H54 (cell line): ENCODE data around the gene CRHR1.

ENCODE experiments used
- DNase-seq: peaks from one replicate; pipeline ENCODE4 v3.0.0; 2011; ENCODE audit warnings: low spot score, mixed read lengths; ENCODE audit not compliant: insufficient read length
- FAIRE-seq: peaks from 3 replicates; lab custom pipeline; 2011; peaks lifted over from hg19 to GRCh38; lab: Jason Lieb, UNC
- POLR2A ChIP-seq: IDR thresholded peaks from 2 replicates; pipeline ENCODE4 v1.6.1; 2011; ENCODE audit warnings: low read depth, mild to moderate bottlenecking, low read length

CRHR1 gene

GRCh38 chr17:45813048-45813725 is 29.1 kb downstream of the CRHR1 start:
- no peak for TF ChIP-seq POLR2A
- no peak for DNase-seq
- no peak for FAIRE-seq

GRCh38 chr17:45814622-45815606 is 30.8 kb downstream of the CRHR1 start:
- no peak for TF ChIP-seq POLR2A
- FAIRE-seq (no peak), DNase-seq (no peak)

GRCh38 chr17:45815752-45816151 is 31.6 kb downstream of the CRHR1 start:
- TF ChIP-seq POLR2A: no peak
- FAIRE-seq (no peak), DNase-seq (no peak)

GRCh38 chr17:45818041-45818440 is 33.9 kb downstream of the CRHR1 start:
- DNase-seq (no peak), FAIRE-seq (no peak)
- TF ChIP-seq POLR2A: no peak

- no peak for FAIRE-seq
- DNase-seq: no peak
- TF ChIP-seq POLR2A: no peak
These were observed 34.6 kb downstream of the CRHR1 start for GRCh38 chr17:45818699-45819098.

- TF ChIP-seq POLR2A: no peak
- FAIRE-seq (no peak), DNase-seq (no peak)
These were observed 35.5 kb downstream of the CRHR1 start for GRCh38 chr17:45819632-45820031.

GRCh38 chr17:45820052-45820780 is 36.1 kb downstream of the CRHR1 start:
- TF ChIP-seq POLR2A: no peak
- no peak for DNase-seq
- FAIRE-seq: no peak

GRCh38 chr17:45821147-45821546 is 37.0 kb downstream of the CRHR1 start:
- DNase-seq: no peak
- no peak for FAIRE-seq
- no peak for TF ChIP-seq POLR2A

- FAIRE-seq (no peak), DNase-seq (no peak)
- TF ChIP-seq POLR2A: no peak
These were observed 39.5 kb downstream of the CRHR1 start for GRCh38 chr17:45823598-45823997.

- no peak for TF ChIP-seq POLR2A
- DNase-seq (no peak), FAIRE-seq (no peak)
These were observed 40.4 kb downstream of the CRHR1 start for GRCh38 chr17:45824475-45824874.

GRCh38 chr17:45824901-45825492 is 40.9 kb downstream of the CRHR1 start:
- TF ChIP-seq POLR2A: no peak
- DNase-seq (no peak), FAIRE-seq (no peak)

- FAIRE-seq: no peak
- TF ChIP-seq POLR2A: no peak
- DNase-seq: no peak
These were observed 41.7 kb downstream of the CRHR1 start for GRCh38 chr17:45825792-45826191.

GRCh38 chr17:45826919-45827588 is 42.9 kb downstream of the CRHR1 start:
- DNase-seq (no peak), FAIRE-seq (no peak)
- TF ChIP-seq POLR2A: no peak
